ENCODE data around the gene ATP23. TPM values are rescaled to one million over a fixed set of nuclear protein-coding genes. Genes with fewer than 3 reads are reported as not detected.

The ATP23 gene
- total RNA-seq, 1 experiment from 2014 or later = 4.7 TPM

DNA sequence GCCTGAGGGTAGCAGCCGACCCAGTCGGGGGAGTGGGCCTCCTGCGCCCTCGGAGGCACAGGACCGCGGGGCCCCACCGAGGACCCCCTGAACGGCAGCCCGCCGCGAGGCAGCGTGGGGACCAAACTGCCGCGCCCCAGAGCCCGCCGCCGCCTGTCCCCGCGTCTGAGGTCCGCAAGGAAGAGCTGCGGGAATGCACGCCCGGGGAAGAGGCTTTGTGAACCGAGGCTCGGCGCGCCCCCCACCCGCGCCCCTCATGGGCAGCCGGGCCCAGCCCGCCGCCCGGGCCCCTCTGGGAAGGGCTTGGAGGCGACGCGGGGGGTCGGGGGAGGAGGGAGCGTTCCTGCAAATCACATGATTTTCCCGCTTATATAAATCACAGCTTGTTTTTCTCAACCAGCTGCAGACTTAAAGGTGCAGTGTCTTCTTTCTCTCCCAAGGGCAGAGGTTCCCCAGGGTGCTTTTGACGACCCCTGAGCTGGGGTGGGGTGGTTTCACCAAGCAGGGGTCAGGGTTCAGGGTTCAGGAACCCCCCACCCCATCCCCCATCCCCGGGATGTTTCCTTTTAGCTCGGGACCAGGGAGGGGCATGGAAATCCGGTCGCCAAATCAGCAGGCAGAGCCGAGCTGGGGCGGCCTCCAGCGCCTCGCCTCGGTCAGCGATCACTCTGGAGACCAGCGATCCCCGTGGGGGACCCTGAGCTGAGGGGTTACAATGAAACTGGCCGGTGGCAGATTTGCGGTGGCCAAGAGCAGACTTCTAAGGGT is 44.7 kb upstream of the ATP23 start:
- Histone ChIP-seq H2AFZ (ENCODE audit: low read length) (peak overlapping the region; percentile 63), H3K9ac (ENCODE audit: extremely low read depth, insufficient read length, low read length) (no peak overlapping the region), H3K14ac (ENCODE audit: insufficient read depth, low read length) (peak overlapping the region; percentile 52), H3K4ac (ENCODE audit: low read depth, low read length) (no peak overlapping the region), H4K91ac (ENCODE audit: insufficient read length, low read depth, low read length) (no peak overlapping the region), H4K5ac (ENCODE audit: insufficient read length, low read depth, low read length) (no peak overlapping the region), H3K79me1 (ENCODE audit: insufficient read depth, low read depth, low read length, poor library complexity, severe bottlenecking) (no peaks in the 10 kb centered on the region), H4K20me1 (ENCODE audit: control insufficient read depth, insufficient read depth, insufficient read length) (no peaks in the 10 kb centered on the region), H2BK15ac (ENCODE audit: low read depth, low read length) (no peak overlapping the region), H2BK120ac (ENCODE audit: low read depth, low read length, poor library complexity, severe bottlenecking) (no peak overlapping the region), H3K56ac (ENCODE audit: insufficient read length, low read depth, low read length) (no peak overlapping the region), H2BK5ac (ENCODE audit: insufficient read length, low read length) (no peak overlapping the region), H3K4me2 (ENCODE audit: insufficient read depth, insufficient read length, low read length) (peak overlapping the region; percentile 74), H4K8ac (replicated peaks; ENCODE audit: insufficient read length, low read depth, low read length) (no peak overlapping the region), H3K23ac (ENCODE audit: insufficient read length, low read depth, low read length) (no peak overlapping the region), H2BK12ac (ENCODE audit: insufficient read length, low read depth, low read length) (no peak overlapping the region), H2BK20ac (ENCODE audit: low read depth, low read length, poor library complexity, severe bottlenecking) (no peak overlapping the region), H3K18ac (ENCODE audit: insufficient read length, low read depth, low read length) (peak overlapping the region; percentile 73), H3T11ph (ENCODE audit: low read length) (no peak overlapping the region), H3K4me1 (ENCODE audit: insufficient read depth, low read length) (peaks cover 15% of the 10 kb centered on the region; the same call in 1 of the 2 replicates), H3K79me2 (ENCODE audit: insufficient read depth, low read length) (no peaks in the 10 kb centered on the region), H3K9me3 (ENCODE audit: control insufficient read depth, low read depth, low read length) (no peaks in the 10 kb centered on the region), H3K23me2 (ENCODE audit: insufficient read length, low read depth, low read length, poor library complexity, severe bottlenecking) (peaks cover 12% of the 10 kb centered on the region), H3K27me3 (ENCODE audit: insufficient read depth, low read length) (peaks cover 4% of the 10 kb centered on the region; the same call in 1 of the 2 replicates), H2AK5ac (ENCODE audit: insufficient read length, low read length) (no peak overlapping the region), H3K27ac (ENCODE audit: insufficient read length, low read depth, low read length) (no peak overlapping the region)
- no CpG with 5 or more reads among the region's 54 CpGs for WGBS (ENCODE audit: extremely low coverage, insufficient read length, low lambda C conversion rate)
- peak overlapping the region; percentile 78 for H3K4me3 Mint-ChIP-seq
- H3K9me3 Mint-ChIP-seq = no peaks in the 10 kb centered on the region
- peak; percentile 81 for DNase-seq
- peaks cover 41 to 55% of the 10 kb centered on the region in 2 experiments for H3K4me1 Mint-ChIP-seq
- peak overlapping the region in 2 of 3 experiments; percentile 82 to 86; a peak in 3 of 7 replicates for H3K27ac Mint-ChIP-seq
- H3K36me3 Mint-ChIP-seq (ENCODE audit: insufficient read depth in 1 of 3, low read depth in 3 of 3) = no peaks in the 10 kb centered on the region; a peak in 1 of 7 replicates
- TF ChIP-seq, protein P1, sequence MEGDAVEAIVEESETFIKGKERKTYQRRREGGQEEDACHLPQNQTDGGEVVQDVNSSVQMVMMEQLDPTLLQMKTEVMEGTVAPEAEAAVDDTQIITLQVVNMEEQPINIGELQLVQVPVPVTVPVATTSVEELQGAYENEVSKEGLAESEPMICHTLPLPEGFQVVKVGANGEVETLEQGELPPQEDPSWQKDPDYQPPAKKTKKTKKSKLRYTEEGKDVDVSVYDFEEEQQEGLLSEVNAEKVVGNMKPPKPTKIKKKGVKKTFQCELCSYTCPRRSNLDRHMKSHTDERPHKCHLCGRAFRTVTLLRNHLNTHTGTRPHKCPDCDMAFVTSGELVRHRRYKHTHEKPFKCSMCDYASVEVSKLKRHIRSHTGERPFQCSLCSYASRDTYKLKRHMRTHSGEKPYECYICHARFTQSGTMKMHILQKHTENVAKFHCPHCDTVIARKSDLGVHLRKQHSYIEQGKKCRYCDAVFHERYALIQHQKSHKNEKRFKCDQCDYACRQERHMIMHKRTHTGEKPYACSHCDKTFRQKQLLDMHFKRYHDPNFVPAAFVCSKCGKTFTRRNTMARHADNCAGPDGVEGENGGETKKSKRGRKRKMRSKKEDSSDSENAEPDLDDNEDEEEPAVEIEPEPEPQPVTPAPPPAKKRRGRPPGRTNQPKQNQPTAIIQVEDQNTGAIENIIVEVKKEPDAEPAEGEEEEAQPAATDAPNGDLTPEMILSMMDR (conservative IDR thresholded peaks at IDR 0.05) = peak; percentile 28; the same call in 1 of the 3 replicates
- peaks cover 32% of the 10 kb centered on the region for H3K27me3 Mint-ChIP-seq (ENCODE audit: low read depth)
